ENCODE results near the gene GSTA2.
"Not testable (repeated sequence)": the region's sequence is repeated elsewhere in the genome, so short reads cannot be mapped to it uniquely, and the experiment has no call there.

The GSTA2 gene

GRCh38 chr6:52759085-52759484, 4.2 kb downstream of the GSTA2 start:
- peak; percentile 70 for DNase-seq

- DNase-seq: peak; percentile 90
These were observed 5.5 kb downstream of the GSTA2 start for GRCh38 chr6:52757651-52758338.

GRCh38 chr6:52754443-52754842, 8.8 kb downstream of the GSTA2 start:
- DNase-seq: no peak

- peak; percentile 58 for DNase-seq
These were observed 10.1 kb downstream of the GSTA2 start for GRCh38 chr6:52753137-52753536.

- DNase-seq: no peak
These were observed 11.0 kb downstream of the GSTA2 start for GRCh38 chr6:52752310-52752709.

- DNase-seq: no peak
These were observed 13.6 kb downstream of the GSTA2 start for GRCh38 chr6:52749556-52750152.

- not testable (repeated sequence) for DNase-seq
These were observed 16.0 kb downstream of the GSTA2 start for GRCh38 chr6:52747301-52747700.

- no peak for DNase-seq
These were observed 17.1 kb downstream of the GSTA2 start for GRCh38 chr6:52746213-52746612.

GRCh38 chr6:52745764-52746201, 17.5 kb downstream of the GSTA2 start:
- no peak for DNase-seq

GRCh38 chr6:52741872-52742271, 21.4 kb downstream of the GSTA2 start:
- DNase-seq: peak; percentile 41

- no peak for DNase-seq
These were observed 23.6 kb downstream of the GSTA2 start for GRCh38 chr6:52739627-52740026.

GRCh38 chr6:52739134-52739533, 24.1 kb downstream of the GSTA2 start:
- no peak for DNase-seq

- no peak for DNase-seq
These were observed 27.1 kb downstream of the GSTA2 start for GRCh38 chr6:52736145-52736544.

- DNase-seq: no peak
These were observed 28.2 kb downstream of the GSTA2 start for GRCh38 chr6:52735071-52735470.

GRCh38 chr6:52734072-52734471, 29.2 kb downstream of the GSTA2 start:
- no peak for DNase-seq

- no peak for DNase-seq
These were observed 30.1 kb downstream of the GSTA2 start for GRCh38 chr6:52733172-52733571.

- DNase-seq: no peak
These were observed 31.6 kb downstream of the GSTA2 start for GRCh38 chr6:52731719-52732118.

- DNase-seq: no peak
These were observed 33.7 kb downstream of the GSTA2 start for GRCh38 chr6:52729576-52729975.

- no peak for DNase-seq
These were observed 34.9 kb downstream of the GSTA2 start for GRCh38 chr6:52728394-52728793.

- no peak for DNase-seq
These were observed 35.4 kb downstream of the GSTA2 start for GRCh38 chr6:52727908-52728307.

- no peak for DNase-seq
These were observed 36.3 kb downstream of the GSTA2 start for GRCh38 chr6:52726741-52727535.

- no peak for DNase-seq
These were observed 37.1 kb downstream of the GSTA2 start for GRCh38 chr6:52726193-52726542.

- peak; percentile 35 for DNase-seq
These were observed 37.6 kb downstream of the GSTA2 start for GRCh38 chr6:52725535-52726192.

GRCh38 chr6:52725143-52725534, 38.1 kb downstream of the GSTA2 start:
- DNase-seq: no peak

Measured in NCI-H226 (cell line).